ENCODE results near the gene LGI1.

DNA sequence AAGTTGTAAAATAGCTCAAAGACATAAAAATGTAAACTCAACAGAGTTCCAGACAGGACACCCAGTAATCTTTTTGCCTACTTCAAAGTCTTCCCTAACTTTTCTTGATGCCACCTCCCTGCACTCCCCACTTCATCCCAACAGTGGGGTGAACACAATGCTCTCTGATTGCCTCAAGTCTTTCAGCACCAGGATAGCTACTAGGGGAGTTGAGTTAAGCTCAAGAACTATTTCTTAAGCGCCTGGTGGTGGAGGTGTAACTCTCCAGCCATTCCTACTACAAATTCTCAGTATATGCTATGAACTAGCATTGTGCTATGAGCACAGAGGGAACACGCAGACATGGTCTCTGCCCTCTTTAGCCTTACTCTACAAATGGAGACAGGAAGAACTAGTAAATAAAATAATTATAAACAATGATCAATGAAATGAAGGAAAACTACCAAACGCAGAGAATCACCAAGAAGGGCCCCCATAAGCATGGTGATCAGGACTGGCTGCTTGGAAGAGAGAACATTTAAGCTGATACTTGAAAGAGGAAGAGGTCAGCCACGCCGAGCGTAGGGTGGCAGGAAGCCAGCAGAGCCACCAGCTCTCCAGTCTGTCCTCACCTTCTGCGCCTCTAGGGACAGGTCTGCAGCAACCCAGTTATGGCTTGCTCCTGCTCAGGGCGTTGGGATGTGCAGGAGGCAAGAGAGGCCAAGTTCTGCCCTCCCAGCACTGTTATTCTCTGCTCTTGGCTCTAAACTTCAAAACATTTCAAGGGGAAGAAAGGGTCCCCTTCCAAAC is 38.6 kb upstream of the LGI1 start:
- TF ChIP-seq, protein P1, sequence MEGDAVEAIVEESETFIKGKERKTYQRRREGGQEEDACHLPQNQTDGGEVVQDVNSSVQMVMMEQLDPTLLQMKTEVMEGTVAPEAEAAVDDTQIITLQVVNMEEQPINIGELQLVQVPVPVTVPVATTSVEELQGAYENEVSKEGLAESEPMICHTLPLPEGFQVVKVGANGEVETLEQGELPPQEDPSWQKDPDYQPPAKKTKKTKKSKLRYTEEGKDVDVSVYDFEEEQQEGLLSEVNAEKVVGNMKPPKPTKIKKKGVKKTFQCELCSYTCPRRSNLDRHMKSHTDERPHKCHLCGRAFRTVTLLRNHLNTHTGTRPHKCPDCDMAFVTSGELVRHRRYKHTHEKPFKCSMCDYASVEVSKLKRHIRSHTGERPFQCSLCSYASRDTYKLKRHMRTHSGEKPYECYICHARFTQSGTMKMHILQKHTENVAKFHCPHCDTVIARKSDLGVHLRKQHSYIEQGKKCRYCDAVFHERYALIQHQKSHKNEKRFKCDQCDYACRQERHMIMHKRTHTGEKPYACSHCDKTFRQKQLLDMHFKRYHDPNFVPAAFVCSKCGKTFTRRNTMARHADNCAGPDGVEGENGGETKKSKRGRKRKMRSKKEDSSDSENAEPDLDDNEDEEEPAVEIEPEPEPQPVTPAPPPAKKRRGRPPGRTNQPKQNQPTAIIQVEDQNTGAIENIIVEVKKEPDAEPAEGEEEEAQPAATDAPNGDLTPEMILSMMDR (conservative IDR thresholded peaks at IDR 0.05; ENCODE audit: low read length): no peak
- no peak for TF ChIP-seq EZH2phosphoT487 (IDR thresholded peaks at IDR 0.05; ENCODE audit: borderline replicate concordance)
